ENCODE results near the gene APBA2.
"Not testable (repeated sequence)": the region's sequence is repeated elsewhere in the genome, so short reads cannot be mapped to it uniquely, and the experiment has no call there.

APBA2 gene

DNA sequence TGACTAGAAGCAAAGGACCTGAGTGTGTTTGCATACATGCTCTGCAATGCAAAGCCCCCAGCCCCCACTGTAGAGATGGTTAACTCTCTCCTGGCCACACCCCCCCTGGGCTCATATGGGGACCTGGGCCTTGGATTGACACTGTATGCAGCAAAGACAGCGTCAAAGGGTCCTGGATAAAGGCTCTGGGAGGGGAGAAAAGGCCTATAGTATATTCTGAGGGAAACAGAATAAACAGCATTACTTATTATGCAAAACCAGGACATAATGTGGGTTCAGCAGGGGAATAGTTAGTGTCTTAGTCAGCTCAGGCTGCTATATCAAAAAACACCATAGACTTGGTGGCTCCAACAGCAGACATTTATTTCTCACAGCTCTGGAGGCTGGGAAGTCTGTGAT lies 158.7 kb downstream of the APBA2 start:
- no peak for DNase-seq

- DNase-seq: not testable (repeated sequence)
Observed at GRCh38 chr15:29045161-29045560, 159.4 kb downstream of the APBA2 start.

GRCh38 chr15:29045717-29046116 lies 159.9 kb downstream of the APBA2 start:
- no peak for DNase-seq

DNA sequence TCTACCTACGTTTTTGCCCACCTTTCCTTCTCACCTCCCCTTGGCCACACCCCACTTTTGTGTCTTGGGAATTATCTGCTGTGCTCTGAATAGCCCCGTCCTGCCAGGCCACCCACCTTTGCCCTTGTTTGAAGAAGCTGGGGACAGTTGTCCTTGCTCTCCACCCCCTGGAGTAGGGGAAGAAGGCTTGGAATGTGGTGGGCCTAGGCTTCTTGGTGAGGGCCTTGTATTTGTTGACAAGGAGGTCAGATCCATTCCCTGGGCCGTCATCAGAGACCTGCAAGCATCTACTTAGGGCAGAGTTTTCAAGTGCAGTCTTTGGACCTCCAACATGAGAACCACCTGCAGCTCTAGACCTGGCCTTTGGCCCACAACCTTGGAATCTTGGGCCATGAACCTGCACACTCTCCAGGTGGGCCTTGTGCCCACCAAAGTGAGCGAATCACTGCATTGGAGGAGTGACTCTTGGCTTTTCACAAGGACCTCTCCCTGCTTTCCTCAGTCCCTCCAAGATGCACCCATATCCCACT lies 160.6 kb downstream of the APBA2 start:
- no peak for DNase-seq

DNA sequence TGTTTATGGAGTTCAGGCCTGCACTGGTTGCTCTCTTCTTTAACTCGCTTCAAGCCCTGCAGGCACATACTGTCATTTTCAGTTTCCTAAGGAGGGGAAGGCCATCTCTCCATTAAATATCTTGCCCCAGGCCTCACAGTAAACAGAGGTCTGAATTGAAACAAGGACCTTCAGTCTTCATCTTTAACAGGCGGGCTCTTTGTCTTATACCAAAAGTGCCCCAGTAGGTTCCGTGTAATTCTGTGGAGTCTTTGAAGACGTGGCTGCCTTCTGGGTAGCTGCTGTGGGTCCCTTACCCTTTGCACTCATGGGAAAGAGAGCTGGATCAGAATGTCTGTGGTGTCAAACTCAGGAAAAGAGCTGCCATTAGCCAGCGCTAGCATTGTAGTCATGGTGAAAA lies 161.2 kb downstream of the APBA2 start:
- no peak for DNase-seq

- DNase-seq: no peak
Observed at GRCh38 chr15:29048011-29048410, 162.2 kb downstream of the APBA2 start.

- no peak for DNase-seq
Observed at GRCh38 chr15:29050870-29051269, 165.1 kb downstream of the APBA2 start.

- DNase-seq: no peak
Observed at GRCh38 chr15:29051422-29051821, 165.6 kb downstream of the APBA2 start.

GRCh38 chr15:29053006-29053405 lies 167.2 kb downstream of the APBA2 start:
- no peak for DNase-seq

GRCh38 chr15:29053661-29054131 lies 167.9 kb downstream of the APBA2 start:
- no peak for DNase-seq

DNA sequence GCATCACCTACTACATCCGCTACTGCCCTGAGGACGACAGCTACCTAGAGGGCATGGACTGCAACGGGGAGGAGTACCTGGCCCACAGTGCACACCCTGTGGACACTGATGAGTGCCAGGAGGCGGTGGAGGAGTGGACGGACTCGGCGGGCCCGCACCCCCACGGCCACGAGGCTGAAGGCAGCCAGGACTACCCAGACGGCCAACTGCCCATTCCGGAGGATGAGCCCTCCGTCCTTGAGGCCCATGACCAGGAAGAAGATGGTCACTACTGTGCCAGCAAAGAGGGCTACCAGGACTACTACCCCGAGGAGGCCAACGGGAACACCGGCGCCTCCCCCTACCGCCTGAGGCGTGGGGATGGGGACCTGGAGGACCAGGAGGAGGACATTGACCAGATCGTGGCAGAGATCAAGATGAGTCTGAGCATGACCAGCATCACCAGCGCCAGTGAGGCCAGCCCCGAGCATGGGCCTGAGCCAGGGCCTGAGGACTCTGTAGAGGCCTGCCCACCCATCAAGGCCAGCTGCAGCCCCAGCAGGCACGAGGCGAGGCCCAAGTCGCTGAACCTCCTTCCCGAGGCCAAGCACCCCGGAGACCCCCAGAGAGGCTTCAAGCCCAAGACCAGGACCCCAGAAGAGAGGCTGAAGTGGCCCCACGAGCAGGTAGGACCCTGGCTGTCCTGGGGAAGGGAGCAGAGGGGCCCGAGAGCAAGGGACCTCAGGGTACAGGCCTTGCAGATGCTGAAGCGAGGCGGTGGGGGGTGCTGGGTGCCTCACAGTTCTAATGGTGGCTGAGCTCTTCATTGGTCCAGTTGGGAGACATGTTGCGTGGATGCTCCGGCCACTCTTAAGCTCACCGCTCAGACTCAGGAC lies 168.6 kb downstream of the APBA2 start:
- no peak for DNase-seq

- DNase-seq: no peak
Observed at GRCh38 chr15:29055876-29056275, 170.1 kb downstream of the APBA2 start.

DNA sequence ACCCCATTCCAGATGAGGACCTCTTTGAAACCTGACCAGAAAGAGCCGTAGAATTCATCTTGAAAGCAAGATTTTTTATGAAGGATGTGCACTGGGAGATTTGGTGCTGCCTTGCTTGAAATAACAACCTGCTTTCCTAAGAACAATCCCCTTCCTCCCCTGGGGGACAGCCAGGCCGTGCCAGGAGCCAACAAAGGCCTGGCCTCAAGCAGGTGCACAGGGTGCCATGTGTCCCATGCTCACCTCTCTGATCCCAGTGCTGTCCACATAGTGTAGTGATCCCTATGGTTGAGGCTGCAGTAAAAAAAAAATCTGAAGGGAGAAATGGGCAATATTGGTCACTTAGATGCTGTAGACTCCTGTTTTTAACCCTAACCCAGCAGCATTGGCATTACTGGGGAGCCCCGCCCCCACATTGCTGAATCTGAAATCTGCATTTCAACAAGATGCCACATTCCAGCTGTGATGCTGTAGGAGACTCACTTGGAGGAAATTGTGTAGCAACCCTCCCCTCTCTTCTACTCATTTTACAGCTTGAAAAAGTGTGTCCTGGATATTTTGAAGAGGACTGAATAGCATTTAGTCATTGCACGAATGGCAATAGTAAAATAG lies 171.2 kb downstream of the APBA2 start:
- DNase-seq: no peak

DNA sequence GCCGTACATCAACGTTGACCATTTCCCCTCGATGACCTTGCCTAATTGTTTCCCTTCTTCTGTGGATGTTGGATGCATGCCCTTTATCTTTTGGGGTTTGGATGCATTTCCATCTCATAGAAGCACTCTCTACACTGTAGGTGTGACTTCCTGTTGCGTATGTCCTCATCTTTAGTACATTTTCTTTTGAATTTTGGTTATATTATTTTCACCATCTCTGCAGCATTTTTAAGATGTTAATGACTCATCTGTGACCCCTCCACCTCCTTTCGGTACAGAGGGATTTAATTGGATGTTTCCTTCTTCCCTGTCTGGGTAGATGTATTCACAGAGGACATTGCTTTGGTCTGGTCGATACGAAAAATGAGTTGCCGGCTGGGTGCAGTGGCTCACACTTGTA lies 172.1 kb downstream of the APBA2 start:
- DNase-seq: no peak

DNA sequence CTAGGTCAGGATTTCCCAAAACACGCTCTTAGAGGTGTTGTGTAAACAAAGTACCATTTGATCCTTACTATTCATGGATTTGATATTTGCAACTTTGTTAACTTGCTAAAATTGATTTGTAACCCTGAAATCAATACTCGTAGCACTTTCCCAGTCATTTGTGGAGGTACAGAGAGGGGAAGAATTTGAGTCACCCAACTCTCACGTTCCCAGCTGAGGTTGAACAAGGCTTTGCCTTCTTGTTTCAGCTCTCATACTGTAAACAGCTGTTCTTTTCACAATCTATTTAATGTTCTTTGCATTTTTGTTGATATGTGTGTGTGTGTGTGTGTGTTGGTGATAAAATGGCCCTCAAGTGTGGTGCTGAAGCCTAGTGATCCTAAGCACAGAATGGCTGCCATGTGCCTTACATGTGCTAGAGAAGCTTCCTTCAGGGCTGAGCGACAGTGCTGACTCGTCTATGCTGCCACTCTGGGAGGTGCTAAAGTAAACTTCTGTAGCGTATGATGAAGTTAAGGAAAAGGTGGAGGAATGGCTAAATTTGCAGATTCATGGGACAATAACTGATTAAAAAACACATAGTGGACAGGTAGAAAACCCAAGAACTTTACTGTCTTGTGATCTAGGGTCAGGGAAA lies 173.2 kb downstream of the APBA2 start:
- DNase-seq: no peak

DNA sequence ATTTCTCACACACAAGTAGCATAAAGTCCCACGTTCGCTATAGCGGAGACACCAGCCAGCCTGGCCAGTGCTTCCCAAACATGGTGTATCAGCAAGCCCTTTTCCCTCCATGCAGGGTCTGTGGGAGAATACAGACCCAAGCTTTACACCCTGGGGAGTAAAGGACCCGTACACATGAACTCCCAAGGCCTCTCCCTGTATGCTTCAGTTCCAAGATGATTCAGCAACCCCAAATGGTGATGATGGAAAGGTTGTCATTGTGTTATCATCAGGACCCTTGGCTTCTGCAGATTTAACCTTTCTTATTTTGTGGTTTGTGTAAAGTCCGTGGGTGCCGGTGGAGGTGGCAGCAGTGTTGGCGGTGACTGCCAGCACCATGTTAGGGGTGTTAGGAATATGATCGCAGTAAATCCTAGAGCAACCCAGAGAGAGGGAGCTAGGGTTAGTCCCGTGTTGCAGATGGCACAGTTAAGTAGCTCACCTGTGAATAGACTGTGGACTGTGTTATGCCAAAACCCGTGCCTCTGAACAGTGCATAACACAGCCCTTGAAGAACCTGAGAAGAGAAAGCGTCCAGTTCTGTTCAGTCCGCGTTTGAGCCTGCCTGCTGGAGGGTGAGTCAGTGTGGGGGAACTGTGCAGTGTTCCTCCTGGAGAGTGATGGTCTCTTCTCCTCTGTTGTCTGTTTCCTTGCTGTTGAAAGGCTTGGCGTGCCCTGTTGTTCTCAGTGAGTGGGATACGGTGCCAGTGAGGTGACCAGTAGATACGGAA lies 174.3 kb downstream of the APBA2 start:
- no peak for DNase-seq

GRCh38 chr15:29061746-29062145 lies 176.0 kb downstream of the APBA2 start:
- DNase-seq: no peak

DNA sequence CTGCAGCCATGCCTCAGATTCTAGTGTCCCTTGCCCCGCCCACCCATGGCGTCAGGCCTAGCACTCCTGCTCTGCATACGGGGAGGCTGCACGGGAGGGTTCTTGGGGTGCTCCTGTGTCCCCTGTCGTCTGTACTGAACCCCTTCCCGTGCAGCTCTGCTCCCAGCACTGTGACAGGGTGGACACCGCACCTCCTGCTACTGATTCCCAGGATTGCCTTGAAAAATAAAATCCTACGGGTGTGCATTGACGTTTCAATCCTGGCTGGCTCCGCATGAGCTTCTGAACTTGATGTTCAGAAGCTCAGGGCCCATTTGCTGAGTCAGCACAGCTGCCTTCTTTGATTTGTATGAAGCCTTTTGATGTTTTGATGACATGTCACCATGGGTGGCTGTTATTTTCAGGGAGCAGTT lies 176.4 kb downstream of the APBA2 start:
- no peak for DNase-seq

DNA sequence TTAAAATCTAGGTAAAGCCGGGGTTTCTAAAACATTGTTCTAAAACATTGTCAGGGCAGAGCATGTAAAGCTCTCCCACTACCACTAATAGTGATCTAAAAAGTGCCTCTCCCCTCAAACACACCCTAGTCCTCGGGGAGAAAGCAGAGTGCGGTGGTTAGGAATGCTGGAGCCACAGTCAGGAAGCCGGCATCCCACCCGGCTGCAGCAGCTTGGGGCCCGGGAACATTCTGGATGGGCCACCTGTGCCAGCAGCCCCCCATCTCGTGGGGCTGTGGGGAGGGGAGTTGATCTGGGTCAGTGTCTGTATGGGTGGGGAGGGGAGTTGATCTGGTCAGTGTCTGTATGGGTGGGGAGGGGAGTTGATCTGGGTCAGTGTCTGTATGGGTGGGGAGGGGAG lies 176.9 kb downstream of the APBA2 start:
- DNase-seq: no peak

- no peak for DNase-seq
Observed at GRCh38 chr15:29063646-29064045, 177.9 kb downstream of the APBA2 start.

DNA sequence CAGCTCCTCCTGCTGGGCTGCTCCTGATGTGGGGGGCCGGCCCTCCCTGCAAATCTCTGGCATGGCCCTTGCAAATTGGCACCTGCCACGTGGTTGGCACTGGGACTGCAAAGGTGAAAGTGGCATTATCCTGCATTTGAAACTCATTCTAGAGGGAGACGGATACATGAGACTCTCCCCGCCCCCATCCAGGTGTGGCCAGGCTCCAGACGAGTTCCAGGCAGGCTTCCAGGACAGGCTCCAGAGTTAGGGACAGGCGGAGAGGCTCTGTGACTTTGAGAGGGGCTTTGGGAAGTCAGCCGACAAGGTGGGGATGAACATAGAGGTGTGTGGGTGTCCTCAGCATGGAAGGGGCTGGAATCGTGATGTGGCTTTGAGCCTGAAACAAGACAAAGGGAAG lies 178.5 kb downstream of the APBA2 start:
- DNase-seq: no peak

DNA sequence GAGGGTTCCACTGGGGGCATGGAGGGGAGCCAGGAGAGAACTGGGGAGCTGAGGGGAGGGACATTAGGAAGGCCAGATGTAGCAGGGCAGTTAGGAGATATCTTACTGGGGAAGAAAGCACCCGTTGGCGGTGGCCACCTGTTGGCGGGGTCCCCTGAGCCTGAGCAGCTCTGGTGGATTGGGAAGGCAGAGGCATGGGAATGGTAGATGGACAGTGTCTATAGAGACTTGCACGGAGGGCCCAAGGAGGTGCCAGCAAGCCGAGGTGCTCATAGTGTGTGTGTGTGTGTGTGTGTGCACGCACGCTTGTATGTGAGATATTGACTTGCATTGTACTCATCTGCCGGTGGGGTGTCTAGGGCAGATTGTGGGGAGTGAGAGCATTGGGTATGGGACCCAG lies 179.0 kb downstream of the APBA2 start:
- no peak for DNase-seq

GRCh38 chr15:29065571-29065970 lies 179.8 kb downstream of the APBA2 start:
- DNase-seq: no peak
